Colonic mucosa (tissue), 4 donors: Measurements from ENCODE around the gene FGGY. TPM values are rescaled to one million over a fixed set of nuclear protein-coding genes. Genes with fewer than 3 reads are reported as not detected.

ENCODE experiments used
- DNase-seq: peaks from one replicate; pipeline ENCODE4 v3.0.0-alpha.2; 2020
- H3K27ac ChIP-seq: fragments of 200-600 bp; one replicate; pipeline ENCODE4 v1.8.0; 2021
- H3K27me3 ChIP-seq: fragments of 200-600 bp; one replicate; pipeline ENCODE4 v1.8.0; 2021
- H3K36me3 ChIP-seq: fragments of 200-600 bp; one replicate; pipeline ENCODE4 v1.8.0; 2021
- H3K4me1 ChIP-seq: fragments of 200-600 bp; one replicate; pipeline ENCODE4 v1.8.0; 2021; ENCODE audit warnings: mild to moderate bottlenecking
- H3K4me3 ChIP-seq: fragments of 200-600 bp; one replicate; pipeline ENCODE4 v1.8.0; 2021
- H3K9ac ChIP-seq, 2 donors: one replicate each; pipeline ENCODE4 v1.7.0; 2013; ENCODE audit warnings: control low read depth in 2 of 2, low read depth in 2 of 2, low read length in 2 of 2
- H3K9me3 ChIP-seq: fragments of 200-600 bp; one replicate; pipeline ENCODE4 v1.8.0; 2021
- intact Hi-C: fragments of 100-400 bp; cut with DNase I; formaldehyde crosslinking; loops from one replicate; pipeline ENCODE4 v1.14.1; 2022
- total RNA-seq, 2 donors: library from RNA; stranded (reverse); fragmentation: NEBNext Ultra II Directional in 1 of 2; extraction: Animal tissue kit (Norgen Biotek cat#: 25700) in 1 of 2; gene quantifications; one replicate each; pipeline ENCODE4 v1.2.1, GENCODE V29; 2021
- TF ChIP-seq, protein P1 (sequence below): fragments of 200-600 bp; IDR thresholded peaks from one replicate; pipeline ENCODE4 v1.8.0; 2022; ENCODE audit warnings: antibody characterized with exemption, mild to moderate bottlenecking
- donor health status: healthy.
- donor health status: DM: no; HTN: no; CAD: no.
- donor health status: DM: no; HTN: no; CAD: no.

Gene FGGY
- total RNA-seq, 2 donors from 2014 or later: 12.5 to 19.5 TPM

DNA sequence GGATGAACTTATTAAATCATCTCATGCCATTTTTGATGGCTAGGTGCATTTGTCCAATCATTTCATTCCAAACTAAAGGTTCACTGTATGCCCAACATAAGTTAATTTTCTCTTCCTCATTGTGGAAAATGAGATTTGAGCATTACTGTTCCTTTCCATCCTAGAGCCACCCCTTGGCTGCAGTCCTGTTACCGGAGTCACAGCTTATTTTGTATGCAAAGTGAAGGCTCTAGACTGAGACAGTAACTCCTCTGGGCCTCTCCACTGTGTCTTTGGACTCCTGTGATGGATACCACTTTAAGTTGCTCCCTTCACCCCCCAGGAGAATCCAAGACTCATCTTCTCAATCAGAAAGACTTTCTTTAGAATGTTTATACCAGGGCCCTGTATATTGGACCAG, 59.7 kb downstream of the FGGY start:
- no peak overlapping the region for H3K27ac ChIP-seq
- H3K9ac ChIP-seq: no peak overlapping the region
- peaks cover 4% of the 10 kb centered on the region for H3K4me1 ChIP-seq
- no peaks in the 10 kb centered on the region for H3K27me3 ChIP-seq
- H3K4me3 ChIP-seq: no peak overlapping the region
- no peaks in the 10 kb centered on the region for H3K9me3 ChIP-seq
- TF ChIP-seq, protein P1, sequence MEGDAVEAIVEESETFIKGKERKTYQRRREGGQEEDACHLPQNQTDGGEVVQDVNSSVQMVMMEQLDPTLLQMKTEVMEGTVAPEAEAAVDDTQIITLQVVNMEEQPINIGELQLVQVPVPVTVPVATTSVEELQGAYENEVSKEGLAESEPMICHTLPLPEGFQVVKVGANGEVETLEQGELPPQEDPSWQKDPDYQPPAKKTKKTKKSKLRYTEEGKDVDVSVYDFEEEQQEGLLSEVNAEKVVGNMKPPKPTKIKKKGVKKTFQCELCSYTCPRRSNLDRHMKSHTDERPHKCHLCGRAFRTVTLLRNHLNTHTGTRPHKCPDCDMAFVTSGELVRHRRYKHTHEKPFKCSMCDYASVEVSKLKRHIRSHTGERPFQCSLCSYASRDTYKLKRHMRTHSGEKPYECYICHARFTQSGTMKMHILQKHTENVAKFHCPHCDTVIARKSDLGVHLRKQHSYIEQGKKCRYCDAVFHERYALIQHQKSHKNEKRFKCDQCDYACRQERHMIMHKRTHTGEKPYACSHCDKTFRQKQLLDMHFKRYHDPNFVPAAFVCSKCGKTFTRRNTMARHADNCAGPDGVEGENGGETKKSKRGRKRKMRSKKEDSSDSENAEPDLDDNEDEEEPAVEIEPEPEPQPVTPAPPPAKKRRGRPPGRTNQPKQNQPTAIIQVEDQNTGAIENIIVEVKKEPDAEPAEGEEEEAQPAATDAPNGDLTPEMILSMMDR: no peak
- no peak for DNase-seq
- intact Hi-C loops: no loop called here
- no peaks in the 10 kb centered on the region for H3K36me3 ChIP-seq

GRCh38 chr1:59357645-59358320, 60.9 kb downstream of the FGGY start:
- Histone ChIP-seq H3K27me3 (no peaks in the 10 kb centered on the region), H3K4me3 (no peak overlapping the region), H3K27ac (no peak overlapping the region), H3K9ac (no peak overlapping the region), H3K9me3 (no peaks in the 10 kb centered on the region), H3K4me1 (peaks cover 4% of the 10 kb centered on the region), H3K36me3 (no peaks in the 10 kb centered on the region)
- intact Hi-C loops: no loop called here
- TF ChIP-seq, protein P1: no peak
- DNase-seq: no peak

DNA sequence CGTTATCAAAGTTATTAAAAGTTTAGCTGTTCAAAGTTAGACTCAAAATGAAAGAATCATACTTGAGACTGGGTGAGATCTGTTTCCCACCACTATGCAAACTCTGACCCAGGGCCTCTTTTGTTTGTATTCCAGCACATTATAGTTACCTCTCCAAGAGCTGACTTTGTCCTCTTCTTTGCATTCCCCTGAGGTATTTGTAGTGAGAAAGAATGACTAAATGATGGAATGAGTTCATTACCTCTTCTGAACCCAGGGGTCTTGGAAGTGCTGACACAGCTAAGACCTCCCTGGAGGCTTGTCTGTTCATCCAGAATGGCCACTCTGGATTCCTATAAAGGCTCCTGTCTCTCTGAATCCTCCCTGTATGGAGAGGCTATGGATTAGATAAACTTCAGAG, 62.4 kb downstream of the FGGY start:
- DNase-seq: no peak
- TF ChIP-seq, protein P1: no peak
- intact Hi-C loops: no loop called here
- Histone ChIP-seq H3K27ac (no peak overlapping the region), H3K9me3 (no peaks in the 10 kb centered on the region), H3K9ac (no peak overlapping the region), H3K36me3 (no peaks in the 10 kb centered on the region), H3K4me3 (no peak overlapping the region), H3K4me1 (peaks cover 4% of the 10 kb centered on the region), H3K27me3 (no peaks in the 10 kb centered on the region)

DNA sequence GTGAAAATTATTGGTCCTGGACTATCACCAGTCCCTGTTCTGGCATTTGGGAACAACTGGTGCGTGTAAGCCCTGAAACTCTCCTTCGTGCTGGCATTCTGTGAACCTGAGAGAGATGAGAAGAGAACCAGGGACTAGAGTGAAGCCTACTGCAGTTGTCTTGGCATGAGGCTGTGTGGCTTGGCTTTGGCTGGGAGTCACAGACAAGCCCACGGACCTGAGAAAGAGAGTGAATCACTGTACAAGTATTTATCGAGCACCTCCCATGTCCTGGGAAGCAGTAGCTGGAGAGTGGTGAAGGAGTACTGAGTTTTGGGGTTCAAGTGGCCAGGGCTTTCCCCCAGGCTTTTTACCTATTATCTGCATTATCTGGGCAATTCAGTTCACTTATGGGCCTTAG, 63.3 kb downstream of the FGGY start:
- Histone ChIP-seq H3K9me3 (no peaks in the 10 kb centered on the region), H3K9ac (no peak overlapping the region), H3K27ac (no peak overlapping the region), H3K36me3 (no peaks in the 10 kb centered on the region), H3K4me3 (no peak overlapping the region), H3K27me3 (no peaks in the 10 kb centered on the region), H3K4me1 (peaks cover 4% of the 10 kb centered on the region)
- DNase-seq: no peak
- TF ChIP-seq, protein P1: no peak
- intact Hi-C loops: no loop called here

DNA sequence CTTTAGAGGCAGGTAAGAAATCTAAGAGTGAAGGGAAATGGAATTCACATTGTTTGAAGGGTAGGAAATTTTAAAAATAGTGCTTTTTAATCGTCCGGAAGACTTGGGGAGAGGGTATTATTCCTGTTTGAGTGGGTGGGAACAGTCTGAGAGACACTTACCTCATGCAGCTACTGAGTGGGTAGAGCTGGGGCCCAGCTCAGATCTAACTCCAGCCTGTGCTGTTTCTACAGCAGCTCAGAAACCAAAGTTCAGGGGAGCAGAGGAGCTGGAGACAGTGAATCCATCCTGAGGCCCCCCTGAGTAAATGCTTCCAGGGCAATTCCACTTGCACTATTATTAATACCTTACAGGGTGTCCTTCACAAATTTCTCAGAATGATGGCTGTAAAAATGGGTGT, 63.8 kb downstream of the FGGY start:
- intact Hi-C loops: no loop called here
- no peak overlapping the region for H3K9ac ChIP-seq

More for the DNA sequence above, 63.8 kb downstream of the FGGY start:
- no peaks in the 10 kb centered on the region for H3K36me3 ChIP-seq
- TF ChIP-seq, protein P1: no peak
- no peak overlapping the region for H3K27ac ChIP-seq
- no peaks in the 10 kb centered on the region for H3K4me1 ChIP-seq
- no peaks in the 10 kb centered on the region for H3K27me3 ChIP-seq
- H3K4me3 ChIP-seq: no peak overlapping the region
- no peaks in the 10 kb centered on the region for H3K9me3 ChIP-seq
- DNase-seq: no peak
